ENCODE data around the gene POLR2M.

- TF ChIP-seq POLR2A (IDR thresholded peaks at IDR 0.05; ENCODE audit: low read length) = no peak
- no peak for TF ChIP-seq GATA1 (IDR thresholded peaks at IDR 0.05; ENCODE audit: low read depth, low read length)
These were observed 40.6 kb upstream of the POLR2M start for GRCh38 chr15:57665939-57666338.
